Stomach (tissue), 9 donors: ENCODE data around the gene FRAT2. TPM values are rescaled to one million over a fixed set of nuclear protein-coding genes. Genes with fewer than 3 reads are reported as not detected.

Source experiments
- DNase-seq, 2 donors: peaks; one replicate each; pipeline versions ENCODE4 v3.0.0 to v3.0.0-alpha.2; 2013 to 2019
- H3K27ac ChIP-seq, 5 donors: fragments of 200-600 bp in 4 of 5; sonication (generic) in 4 of 5; one replicate each; pipeline ENCODE4 v1.5.1; 2013 to 2019; ENCODE audit warnings: mild to moderate bottlenecking in 1 of 5, moderate library complexity in 1 of 5
- H3K27me3 ChIP-seq, 3 donors: fragments of 200-600 bp; sonication (generic); one replicate each; pipeline ENCODE4 v1.5.1; 2017 to 2019; ENCODE audit warnings: mixed run types in 1 of 3
- H3K36me3 ChIP-seq, 4 donors: fragments of 200-600 bp; sonication (generic); 1 replicate in 3 of 4; 2 replicates in 1 of 4; pipeline ENCODE4 v1.5.1; 2016 to 2019
- H3K4me1 ChIP-seq, 4 donors: fragments of 200-600 bp; sonication (generic); one replicate each; pipeline ENCODE4 v1.5.1; 2016 to 2019
- H3K4me3 ChIP-seq, 4 donors: fragments of 200-600 bp; sonication (generic) in 3 of 4; one replicate each; pipeline ENCODE4 v1.5.1; 2016 to 2019; ENCODE audit warnings: mild to moderate bottlenecking in 1 of 4
- H3K9me3 ChIP-seq, 4 donors: fragments of 200-600 bp; sonication (generic); one replicate each; pipeline ENCODE4 v1.5.1; 2016 to 2019
- CTCF ChIP-seq, 7 experiments: fragments of 450-650 bp in 4 of 7; fragments of 200-600 bp in 3 of 7; sonication (generic) in 3 of 7; IDR thresholded peaks; one replicate each; pipeline ENCODE4 v1.5.1; 2016 to 2019; ENCODE audit warnings: antibody characterized with exemption in 7 of 7, control low read depth in 2 of 7, mild to moderate bottlenecking in 1 of 7
- EP300 ChIP-seq: sonication (generic); formaldehyde crosslinking; IDR thresholded peaks from one replicate; pipeline ENCODE4 v1.6.1; 2017; ENCODE audit warnings: antibody characterized with exemption
- POLR2A ChIP-seq, 4 donors: fragments of 450-650 bp; IDR thresholded peaks; one replicate each; pipeline ENCODE4 v1.6.1; 2016; ENCODE audit warnings: antibody characterized with exemption in 4 of 4, control low read depth in 2 of 4, mild to moderate bottlenecking in 1 of 4, moderate library complexity in 1 of 4
- POLR2AphosphoS5 ChIP-seq, 3 donors: sonication (generic); formaldehyde crosslinking; IDR thresholded peaks; one replicate each; pipeline ENCODE4 v1.6.1; 2016; ENCODE audit warnings: antibody characterized with exemption in 3 of 3
- WGBS, 5 donors: extraction: QIAGEN DNeasy Blood & Tissue Kit in 3 of 5; methylation state at CpG; one replicate each; pipeline versions ENCODE4 v1.1.5 to v1.1.7; 2013 to 2018; 5-methylcytosine and 5-hydroxymethylcytosine counted together
- intact Hi-C: fragments of 100-400 bp; cut with DNase I; formaldehyde crosslinking; loops from one replicate; pipeline ENCODE4 v1.15.1; 2023; ENCODE audit warnings: low total_unique reads
- polyA plus RNA-seq, 3 donors: library from polyadenylated mRNA; stranded (reverse); fragments of 200-250 nt; gene quantifications; one replicate each; pipeline ENCODE4 v1.2.3, GENCODE V29; 2013
- total RNA-seq, 5 donors: library from RNA; depleted of rRNA; stranded (reverse); fragments of >200 nt; gene quantifications; one replicate each; pipeline versions ENCODE4 v1.1.0 to v1.2.3, GENCODE V29; 2014 to 2016
- donor health status: healthy with polysubstance abuse.
- donor health status: Bipolar disorder and iron deficiency.
- donor health status: healthy.

The FRAT2 gene
- total and polyA plus RNA-seq, 8 donors = 6.4 to 213 (median 15.2) TPM

- intact Hi-C loops = no loop called here
- WGBS, 5 donors = 75 to 85% (median 84%) methylated on average over 6 of the region's 6 CpGs
- H3K36me3 ChIP-seq = peaks cover 7 to 68% (median 52%) of the 10 kb centered on the region in 4 donors
Measured at GRCh38 chr10:97356318-97356914, 21.9 kb upstream of the FRAT2 start.

GRCh38 chr10:97355571-97355975 lies 21.0 kb upstream of the FRAT2 start:
- H3K27ac ChIP-seq = peak overlapping the region in 1 of 5 donors; percentile 56
- intact Hi-C loops = no loop called here

More at GRCh38 chr10:97356318-97356914, 21.9 kb upstream of the FRAT2 start:
- H3K9me3 ChIP-seq = no peaks in the 10 kb centered on the region
- H3K27ac ChIP-seq = no peak overlapping the region
- no peak overlapping the region for H3K4me3 ChIP-seq
- no peaks in the 10 kb centered on the region for H3K27me3 ChIP-seq
- TF ChIP-seq POLR2A (IDR thresholded peaks at IDR 0.05) (no peak), CTCF (IDR thresholded peaks at IDR 0.05) (no peak), POLR2AphosphoS5 (IDR thresholded peaks at IDR 0.05) (no peak), EP300 (no peak)
- no peak for DNase-seq
- peaks cover 0 to 16% (median 2%) of the 10 kb centered on the region in 4 donors for H3K4me1 ChIP-seq

GRCh38 chr10:97353945-97354344 lies 19.4 kb upstream of the FRAT2 start:
- DNase-seq = no peak
- no peaks in the 10 kb centered on the region for H3K27me3 ChIP-seq
- 80 to 92% (median 88%) methylated on average over 4 of the region's 4 CpGs for WGBS, 5 donors
- TF ChIP-seq POLR2A (IDR thresholded peaks at IDR 0.05) = no peak
- TF ChIP-seq EP300 = no peak
- no peak for TF ChIP-seq CTCF (IDR thresholded peaks at IDR 0.05)
- TF ChIP-seq POLR2AphosphoS5 (IDR thresholded peaks at IDR 0.05) = no peak
- H3K27ac ChIP-seq = peak overlapping the region in 2 of 5 donors; percentile 52 to 56
- H3K36me3 ChIP-seq = peaks cover 4 to 44% (median 32%) of the 10 kb centered on the region in 4 donors
- H3K4me1 ChIP-seq = peaks cover 0 to 31% (median 15%) of the 10 kb centered on the region in 4 donors
- H3K9me3 ChIP-seq = no peaks in the 10 kb centered on the region
- intact Hi-C loops = no loop called here
- no peak overlapping the region for H3K4me3 ChIP-seq

More at GRCh38 chr10:97355571-97355975, 21.0 kb upstream of the FRAT2 start:
- WGBS, 5 donors = 37 to 55% (median 39%) methylated on average over 5 of the region's 5 CpGs
- Histone ChIP-seq H3K9me3 (no peaks in the 10 kb centered on the region), H3K36me3 (peaks cover 7 to 60% (median 48%) of the 10 kb centered on the region in 4 donors), H3K27me3 (no peaks in the 10 kb centered on the region), H3K4me3 (no peak overlapping the region), H3K4me1 (peaks cover 0 to 16% (median 3%) of the 10 kb centered on the region in 4 donors)
- peak; percentile 43 to 57 for DNase-seq
- TF ChIP-seq POLR2AphosphoS5 (IDR thresholded peaks at IDR 0.05) = no peak
- TF ChIP-seq EP300 = no peak
- no peak for TF ChIP-seq POLR2A (IDR thresholded peaks at IDR 0.05)
- TF ChIP-seq CTCF (IDR thresholded peaks at IDR 0.05) = peak in 5 of 7 experiments; percentile 18 to 53 (median 33)

- WGBS, 5 donors = 33 to 64% (median 50%) methylated on average over 12 of the region's 12 CpGs
- Histone ChIP-seq H3K27me3 (no peaks in the 10 kb centered on the region), H3K9me3 (no peaks in the 10 kb centered on the region), H3K36me3 (peaks cover 0 to 6% (median 0%) of the 10 kb centered on the region in 4 donors), H3K4me1 (peaks cover 0 to 16% (median 13%) of the 10 kb centered on the region in 4 donors), H3K4me3 (no peak overlapping the region), H3K27ac (no peak overlapping the region)
- no peak for TF ChIP-seq POLR2AphosphoS5 (IDR thresholded peaks at IDR 0.05)
- no peak for TF ChIP-seq POLR2A (IDR thresholded peaks at IDR 0.05)
- TF ChIP-seq EP300 = no peak
- TF ChIP-seq CTCF (IDR thresholded peaks at IDR 0.05) = no peak
- intact Hi-C loops = loop anchor here (10.0 kb wide), 1 partner anchor 65 kb away; no protein-coding TSS in a partner anchor
- no peak for DNase-seq
Measured at GRCh38 chr10:97349752-97350513, 15.4 kb upstream of the FRAT2 start.
